ENCODE data around the gene LRCH4.
A peak's percentile ranks its signal among the peaks of the same experiment; 100 is the strongest.

LRCH4 gene

GRCh38 chr7:100585511-100586265, at the start of gene LRCH4:
LRCH4 (minus strand) TSS chr7:100586129; CDS start chr7:100586100, 29 bp downstream.
- peak; percentile 100 for DNase-seq (ENCODE audit: low spot score)

GRCh38 chr7:100632951-100633717, 47.2 kb upstream of the LRCH4 start:
- no peak for DNase-seq (ENCODE audit: low spot score)

- DNase-seq (ENCODE audit: low spot score): no peak
Observed at GRCh38 chr7:100630066-100630465, 44.1 kb upstream of the LRCH4 start.

GRCh38 chr7:100629117-100629716, 43.3 kb upstream of the LRCH4 start:
- peak; percentile 97 for DNase-seq (ENCODE audit: low spot score)

- no peak for DNase-seq (ENCODE audit: low spot score)
Observed at GRCh38 chr7:100627238-100627549, 41.3 kb upstream of the LRCH4 start.

- DNase-seq (ENCODE audit: low spot score): no peak
Observed at GRCh38 chr7:100626530-100627237, 40.8 kb upstream of the LRCH4 start.

GRCh38 chr7:100626055-100626454, 40.1 kb upstream of the LRCH4 start:
- DNase-seq (ENCODE audit: low spot score): no peak

GRCh38 chr7:100623951-100624824, 38.3 kb upstream of the LRCH4 start:
- DNase-seq (ENCODE audit: low spot score): no peak

- DNase-seq (ENCODE audit: low spot score): no peak
Observed at GRCh38 chr7:100621554-100621953, 35.6 kb upstream of the LRCH4 start.

- DNase-seq (ENCODE audit: low spot score): no peak
Observed at GRCh38 chr7:100620804-100621203, 34.9 kb upstream of the LRCH4 start.

- DNase-seq (ENCODE audit: low spot score): no peak
Observed at GRCh38 chr7:100620239-100620638, 34.3 kb upstream of the LRCH4 start.

GRCh38 chr7:100614308-100614861, 28.5 kb upstream of the LRCH4 start:
- no peak for DNase-seq (ENCODE audit: low spot score)

GRCh38 chr7:100613412-100614175, 27.7 kb upstream of the LRCH4 start:
- DNase-seq (ENCODE audit: low spot score): no peak

GRCh38 chr7:100612730-100613390, 26.9 kb upstream of the LRCH4 start:
- peak; percentile 68 for DNase-seq (ENCODE audit: low spot score)

GRCh38 chr7:100611983-100612729, 26.2 kb upstream of the LRCH4 start, which contains the start of gene MOSPD3:
MOSPD3 (plus strand) TSS chr7:100612540; CDS start chr7:100612792, 252 bp downstream.
- DNase-seq (ENCODE audit: low spot score): peak; percentile 100

- DNase-seq (ENCODE audit: low spot score): no peak
Observed at GRCh38 chr7:100609958-100610357, 24.0 kb upstream of the LRCH4 start.

- DNase-seq (ENCODE audit: low spot score): no peak
Observed at GRCh38 chr7:100607111-100607510, 21.2 kb upstream of the LRCH4 start.

GRCh38 chr7:100606313-100606712, 20.4 kb upstream of the LRCH4 start:
- no peak for DNase-seq (ENCODE audit: low spot score)

Data from HuH-7 (cell line).